GM06990 (cell line): ENCODE measurements around the gene LAMA3.

Source experiments
- DNase-seq: peaks from one replicate; pipeline ENCODE4 v3.0.0-alpha.2; 2011; ENCODE audit not compliant: insufficient read length; ENCODE audit errors: extremely low read depth
- H3K27me3 ChIP-seq: replicated peaks from 2 replicates; pipeline ENCODE4 v1.6.0; 2011; ENCODE audit warnings: low read length; ENCODE audit not compliant: control insufficient read depth, insufficient read depth
- H3K36me3 ChIP-seq: 2 replicates; pipeline ENCODE4 v1.5.1; 2011; ENCODE audit warnings: low read length; ENCODE audit not compliant: control insufficient read depth, insufficient read depth
- H3K4me3 ChIP-seq: replicated peaks from 2 replicates; pipeline ENCODE4 v1.5.1; 2011; ENCODE audit warnings: low read depth, mild to moderate bottlenecking, control low read depth, low read length
- CTCF ChIP-seq: IDR thresholded peaks from 2 replicates; pipeline ENCODE4 v1.5.1; 2011; ENCODE audit warnings: low read length, control low read depth, mild to moderate bottlenecking, inconsistent platforms; ENCODE audit not compliant: insufficient read depth, poor library complexity, severe bottlenecking

Gene LAMA3

GRCh38 chr18:23938901-23939341, 249.7 kb downstream of the LAMA3 start:
- Histone ChIP-seq H3K27me3 (no peaks in the 10 kb centered on the region), H3K4me3 (no peak overlapping the region)
- no peak for TF ChIP-seq CTCF

GRCh38 chr18:23939366-23939765, 250.1 kb downstream of the LAMA3 start:
- no peak for DNase-seq
- Histone ChIP-seq H3K4me3 (no peak overlapping the region), H3K27me3 (no peaks in the 10 kb centered on the region), H3K36me3 (no peaks in the 10 kb centered on the region)
- TF ChIP-seq CTCF = no peak

More at GRCh38 chr18:23938901-23939341, 249.7 kb downstream of the LAMA3 start:
- no peak for DNase-seq
- no peaks in the 10 kb centered on the region for H3K36me3 ChIP-seq

GRCh38 chr18:23939896-23940295, 250.6 kb downstream of the LAMA3 start:
- TF ChIP-seq CTCF = no peak
- no peaks in the 10 kb centered on the region for H3K36me3 ChIP-seq
- H3K27me3 ChIP-seq = no peaks in the 10 kb centered on the region
- no peak for DNase-seq
- no peak overlapping the region for H3K4me3 ChIP-seq

GRCh38 chr18:23941791-23942190, 252.5 kb downstream of the LAMA3 start:
- Histone ChIP-seq H3K4me3 (no peak overlapping the region), H3K36me3 (no peaks in the 10 kb centered on the region), H3K27me3 (no peaks in the 10 kb centered on the region)
- TF ChIP-seq CTCF = no peak
- DNase-seq = no peak

- no peak for DNase-seq
- no peak for TF ChIP-seq CTCF
- no peak overlapping the region for H3K4me3 ChIP-seq
- H3K36me3 ChIP-seq = no peaks in the 10 kb centered on the region
- H3K27me3 ChIP-seq = no peaks in the 10 kb centered on the region
Measured at GRCh38 chr18:23943104-23943503, 253.9 kb downstream of the LAMA3 start.
